Central memory CD4-positive, alpha-beta T cell (primary cell): ENCODE measurements around the gene CUL9.
"Not testable (repeated sequence)": the region's sequence is repeated elsewhere in the genome, so short reads cannot be mapped to it uniquely, and the experiment has no call there.

ENCODE experiments used
- DNase-seq: peaks from one replicate; pipeline ENCODE4 v3.0.0; 2022
- total RNA-seq, 3 experiments: gene quantifications; one replicate each; lab custom pipeline; 2026; lab: John Stamatoyannopoulos, UW

CUL9 gene
- total RNA-seq = 36.5 to 158 (median 112) reads per million in 3 experiments

GRCh38 chr6:43181942-43182860 lies at the start of gene CUL9:
Gene CUL9, plus strand, starts transcription at chr6:43182196. Its CDS starts 2,115 bp downstream, at chr6:43184311.
- DNase-seq = peak; percentile 80

DNA sequence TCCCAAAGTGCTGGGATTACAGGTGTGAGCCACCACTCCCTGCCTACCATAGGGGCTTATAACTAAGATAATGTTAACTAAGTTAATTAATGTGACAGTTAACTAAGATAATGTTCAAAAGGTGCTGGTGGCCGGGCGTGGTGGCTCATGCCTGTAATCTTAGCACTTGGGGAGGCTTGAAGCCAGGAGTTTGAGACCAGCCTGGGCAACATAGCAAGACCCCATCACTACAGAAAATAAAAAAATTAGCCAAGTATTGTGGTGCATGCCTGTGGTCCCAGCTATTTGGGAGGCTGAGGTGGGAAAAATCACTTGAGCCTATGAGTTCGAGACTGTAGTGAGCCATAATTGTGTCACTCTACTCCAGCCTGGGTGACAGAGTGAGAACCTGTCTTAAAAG lies 43.7 kb upstream of the CUL9 start:
- DNase-seq = no peak

- DNase-seq = not testable (repeated sequence)
Observed at GRCh38 chr6:43139973-43140372, 42.0 kb upstream of the CUL9 start.

GRCh38 chr6:43141644-43142043 lies 40.4 kb upstream of the CUL9 start:
- no peak for DNase-seq

DNA sequence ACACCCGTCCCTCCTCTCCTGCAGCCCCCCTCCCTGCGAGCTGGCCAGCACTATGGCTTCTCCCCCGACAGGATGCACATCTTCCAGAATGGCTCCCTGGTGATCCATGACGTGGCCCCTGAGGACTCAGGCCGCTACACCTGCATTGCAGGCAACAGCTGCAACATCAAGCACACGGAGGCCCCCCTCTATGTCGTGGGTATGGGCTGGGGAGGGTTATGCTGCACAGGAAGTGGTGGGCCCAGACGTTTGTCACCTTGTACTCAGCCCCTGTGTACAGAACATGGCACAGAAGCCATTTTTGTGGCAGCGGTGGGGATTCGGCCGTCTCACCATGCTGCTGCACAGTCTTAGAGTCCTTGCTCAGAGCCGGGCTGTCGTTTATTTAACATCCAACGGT lies 39.9 kb upstream of the CUL9 start:
- DNase-seq = no peak

GRCh38 chr6:43143235-43144128 lies 38.5 kb upstream of the CUL9 start:
- peak; percentile 66 for DNase-seq

DNA sequence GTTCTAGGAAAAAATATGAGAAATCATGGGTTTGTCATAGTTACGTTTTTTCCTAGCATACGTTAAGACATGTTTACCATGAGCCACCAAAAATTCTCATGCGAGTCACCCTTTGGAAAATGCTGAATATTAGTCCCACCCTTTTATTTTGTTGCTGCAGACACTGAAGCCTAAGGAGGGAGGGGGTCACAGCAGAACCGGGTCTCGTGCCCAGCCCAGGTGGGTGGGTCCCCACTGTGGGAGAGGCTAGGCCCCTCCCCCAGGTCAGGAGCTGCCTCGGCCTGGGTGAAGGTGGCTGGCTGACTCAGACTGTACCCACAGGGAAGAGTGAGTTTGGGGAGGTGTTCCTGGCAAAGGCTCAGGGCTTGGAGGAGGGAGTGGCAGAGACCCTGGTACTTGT lies 37.1 kb upstream of the CUL9 start:
- DNase-seq = no peak

DNA sequence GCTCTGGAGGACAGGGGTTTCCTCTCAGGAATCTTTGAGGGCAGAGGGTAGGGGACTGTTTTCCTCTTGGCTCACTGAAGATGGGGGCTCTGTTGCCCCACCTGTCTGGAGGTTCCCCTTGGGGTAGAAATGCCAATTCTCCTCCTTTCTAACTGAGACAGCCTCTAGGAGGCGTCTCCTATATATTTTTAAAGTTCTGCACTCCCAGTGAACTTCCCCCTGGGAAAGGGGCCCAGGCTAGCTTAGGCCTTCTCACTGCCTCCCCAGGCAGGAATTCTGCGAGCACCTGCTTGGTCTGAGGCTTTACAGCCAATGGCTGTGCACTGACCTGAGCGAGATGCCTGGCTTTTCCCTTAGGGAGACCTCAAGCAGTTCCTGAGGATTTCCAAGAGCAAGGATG lies 35.7 kb upstream of the CUL9 start:
- DNase-seq = no peak

- no peak for DNase-seq
Observed at GRCh38 chr6:43146709-43147688, 35.0 kb upstream of the CUL9 start.

- no peak for DNase-seq
Observed at GRCh38 chr6:43147691-43148477, 34.1 kb upstream of the CUL9 start.

DNA sequence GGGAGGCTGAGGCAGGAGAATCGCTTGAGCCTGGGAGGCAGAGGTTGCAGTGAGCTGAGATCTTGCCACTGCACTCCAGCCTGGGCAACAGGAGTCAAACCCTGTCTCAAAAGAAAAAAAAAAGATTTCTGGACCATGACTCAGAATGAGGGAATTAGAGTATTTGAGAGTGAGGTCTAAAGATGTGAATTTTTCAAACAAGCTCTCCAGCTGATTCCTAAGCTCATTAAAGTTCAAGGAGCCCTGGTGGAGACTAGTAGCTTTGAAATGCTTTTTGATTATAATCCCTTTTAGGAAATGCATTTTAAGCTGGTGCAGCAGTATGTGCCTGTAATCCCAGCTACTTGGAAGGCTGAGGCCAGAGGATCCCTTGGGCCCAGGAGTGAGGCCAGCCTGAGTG lies 32.7 kb upstream of the CUL9 start:
- DNase-seq = no peak

GRCh38 chr6:43150051-43150751 lies 31.8 kb upstream of the CUL9 start:
- no peak for DNase-seq

DNA sequence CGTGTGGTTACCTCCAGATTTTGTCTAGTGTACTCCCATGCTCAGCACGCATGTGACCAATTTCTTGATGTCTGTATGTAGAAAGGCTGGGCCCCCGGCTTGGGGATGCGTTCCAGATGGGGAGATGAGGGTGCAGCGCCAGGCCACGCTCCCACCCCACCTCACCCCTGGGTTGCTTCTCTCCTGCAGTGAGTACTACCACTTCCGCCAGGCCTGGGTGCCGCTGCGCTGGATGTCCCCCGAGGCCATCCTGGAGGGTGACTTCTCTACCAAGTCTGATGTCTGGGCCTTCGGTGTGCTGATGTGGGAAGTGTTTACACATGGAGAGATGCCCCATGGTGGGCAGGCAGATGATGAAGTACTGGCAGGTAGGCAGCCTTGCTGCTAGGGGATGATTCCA lies 22.4 kb upstream of the CUL9 start:
- no peak for DNase-seq

- DNase-seq = no peak
Observed at GRCh38 chr6:43163899-43164298, 18.1 kb upstream of the CUL9 start.

- DNase-seq = no peak
Observed at GRCh38 chr6:43170417-43170930, 11.5 kb upstream of the CUL9 start.

DNA sequence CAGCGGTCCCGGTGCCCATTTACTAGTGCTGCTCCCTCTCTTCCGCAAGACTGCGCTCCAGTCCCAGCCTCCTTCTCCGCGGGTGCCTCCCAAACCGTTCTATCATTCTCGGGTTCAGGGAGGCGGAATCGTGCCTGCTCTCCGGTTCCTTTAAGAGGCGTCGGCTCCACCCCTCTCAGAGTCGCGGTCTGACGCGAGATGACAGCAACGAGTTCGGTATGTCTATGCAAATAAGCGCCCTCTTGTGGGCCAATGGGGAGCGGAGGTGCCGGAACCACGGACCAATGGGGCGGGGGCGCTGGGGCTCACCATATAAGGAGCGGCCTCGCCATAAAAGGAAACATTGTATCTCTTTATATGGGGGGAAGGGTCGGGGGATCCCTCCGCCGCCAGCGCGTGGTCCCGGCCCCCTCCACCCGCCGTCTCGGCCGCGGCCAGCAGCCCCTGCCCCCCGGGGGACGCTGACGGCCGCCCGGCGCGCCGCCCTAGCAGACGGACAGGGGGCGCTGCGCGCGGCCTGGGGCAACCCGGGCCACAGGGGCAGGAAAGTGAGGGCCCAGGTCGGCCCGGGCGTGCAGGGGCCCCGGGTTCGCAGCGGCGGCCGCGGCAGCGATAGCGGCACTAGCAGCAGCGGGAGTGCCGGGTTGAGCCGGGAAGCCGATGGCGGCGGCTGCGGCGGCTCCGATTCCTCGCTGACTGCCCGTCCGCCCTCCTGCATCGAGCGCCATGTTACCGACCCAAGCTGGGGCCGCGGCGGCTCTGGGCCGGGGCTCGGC lies 10.9 kb upstream of the CUL9 start, which contains the start of gene SRF:
Gene SRF, plus strand, starts transcription at position 339 of the 776 bp plus-strand sequence. Its CDS starts 388 bp downstream, at position 727.
- peak; percentile 98 for DNase-seq

DNA sequence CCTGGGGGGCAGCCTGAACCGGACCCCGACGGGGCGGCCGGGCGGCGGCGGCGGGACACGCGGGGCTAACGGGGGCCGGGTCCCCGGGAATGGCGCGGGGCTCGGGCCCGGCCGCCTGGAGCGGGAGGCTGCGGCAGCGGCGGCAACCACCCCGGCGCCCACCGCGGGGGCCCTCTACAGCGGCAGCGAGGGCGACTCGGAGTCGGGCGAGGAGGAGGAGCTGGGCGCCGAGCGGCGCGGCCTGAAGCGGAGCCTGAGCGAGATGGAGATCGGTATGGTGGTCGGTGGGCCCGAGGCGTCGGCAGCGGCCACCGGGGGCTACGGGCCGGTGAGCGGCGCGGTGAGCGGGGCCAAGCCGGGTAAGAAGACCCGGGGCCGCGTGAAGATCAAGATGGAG lies 10.3 kb upstream of the CUL9 start:
- peak; percentile 41 for DNase-seq

DNA sequence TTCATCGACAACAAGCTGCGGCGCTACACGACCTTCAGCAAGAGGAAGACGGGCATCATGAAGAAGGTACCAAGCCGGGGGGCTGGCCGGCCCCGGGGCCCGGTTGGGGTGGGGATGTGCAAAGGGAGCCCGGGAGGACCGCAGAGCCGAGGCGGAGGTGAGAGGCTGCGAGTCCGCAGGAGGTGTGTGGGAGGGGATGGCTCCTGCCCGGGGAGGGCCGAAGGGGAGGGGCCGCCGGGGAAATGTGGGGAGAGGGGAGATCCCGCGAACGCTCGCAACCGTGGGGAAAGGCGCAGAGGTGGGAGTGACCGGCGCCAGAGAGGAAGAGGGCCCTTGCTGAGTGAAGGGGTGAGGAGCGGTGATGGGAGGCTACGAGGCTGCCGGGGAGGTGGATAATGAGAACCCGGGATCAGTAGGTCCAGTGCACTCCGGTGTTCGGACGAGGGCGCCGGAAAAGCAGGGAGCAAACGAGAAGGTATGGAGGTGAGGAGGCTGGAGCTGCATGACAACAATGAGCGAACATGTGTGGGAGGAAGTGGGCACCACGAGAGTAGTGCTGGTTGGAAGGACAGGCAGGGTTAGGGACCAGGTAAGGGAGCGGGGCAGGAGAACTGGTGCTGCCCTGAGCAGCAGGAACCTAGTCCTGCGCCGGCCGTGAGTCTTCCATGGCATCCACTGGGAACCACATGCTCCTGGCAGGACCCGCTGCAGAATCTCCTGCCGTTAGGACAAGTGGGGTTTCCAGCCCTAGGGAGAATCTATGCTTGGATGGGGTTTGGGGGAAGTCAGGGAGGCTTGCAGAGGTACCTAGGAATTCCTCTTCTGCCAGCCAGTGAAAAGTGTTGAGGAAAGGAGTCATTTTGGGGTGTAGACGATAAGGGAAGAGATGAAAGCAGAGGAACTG lies 9.6 kb upstream of the CUL9 start:
- peak; percentile 37 for DNase-seq
